Right atrium auricular region (tissue), 2 donors: ENCODE measurements around the gene SNORC. TPM values are rescaled to one million over a fixed set of nuclear protein-coding genes. Genes with fewer than 3 reads are reported as not detected.

Experiments
- DNase-seq: peaks from one replicate; pipeline ENCODE4 v3.0.0-alpha.2; 2019; ENCODE audit warnings: low spot score
- H3K27ac ChIP-seq, 2 donors: fragments of 200-600 bp; sonication (generic); 1 replicate in 1 of 2; 2 replicates in 1 of 2; pipeline ENCODE4 v1.5.1; 2016 to 2019
- H3K27me3 ChIP-seq, 2 donors: fragments of 200-600 bp; sonication (generic); one replicate each; pipeline versions ENCODE4 v1.5.1 to v1.6.0; 2017 to 2019
- H3K36me3 ChIP-seq: fragments of 200-600 bp; sonication (generic); one replicate; pipeline ENCODE4 v1.5.1; 2016
- H3K4me1 ChIP-seq, 2 donors: fragments of 200-600 bp; sonication (generic); one replicate each; pipeline versions ENCODE4 v1.5.1 to v1.6.0; 2017 to 2019
- H3K4me3 ChIP-seq, 2 donors: fragments of 200-600 bp; sonication (generic); 1 replicate in 1 of 2; 2 replicates in 1 of 2; pipeline ENCODE4 v1.5.1; 2017 to 2019; ENCODE audit warnings: mild to moderate bottlenecking in 1 of 2, moderate library complexity in 1 of 2
- H3K9me3 ChIP-seq, 2 donors: fragments of 200-600 bp; sonication (generic); one replicate each; pipeline ENCODE4 v1.5.1; 2019
- total RNA-seq, 2 donors: library from RNA; depleted of rRNA; stranded (reverse); fragments of >200 nt; gene quantifications; one replicate each; pipeline ENCODE4 v1.1.0, GENCODE V29; 2016
- TF ChIP-seq, protein P1 (sequence below), 2 donors: fragments of 200-600 bp; sonication (generic); IDR thresholded peaks; one replicate each; pipeline ENCODE4 v1.5.1; 2019; ENCODE audit warnings: antibody characterized with exemption in 2 of 2

The SNORC gene
- total RNA-seq, 2 donors from 2014 or later: 0.12 to 0.30 TPM

DNA sequence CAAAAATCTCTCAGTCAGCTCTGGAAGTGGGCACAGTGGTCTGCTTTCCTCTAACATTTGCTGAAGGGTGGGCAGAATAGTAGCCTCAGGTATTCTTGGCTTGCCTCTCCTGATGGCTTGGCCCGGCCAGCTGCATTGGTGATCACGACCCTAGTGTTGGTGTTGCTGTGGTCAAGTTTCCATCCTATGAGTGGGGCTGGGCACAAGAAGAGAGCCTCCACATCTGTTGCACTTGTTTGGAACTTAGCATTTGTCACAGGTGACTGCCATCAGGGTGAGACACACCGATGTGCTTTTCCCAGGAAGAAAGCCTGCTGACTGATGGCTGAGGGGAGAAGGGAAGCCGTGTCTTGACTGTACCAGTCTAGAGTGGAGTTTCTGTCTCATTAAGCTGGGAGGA lies 33.1 kb upstream of the SNORC start:
- no peak overlapping the region for H3K4me3 ChIP-seq
- DNase-seq: no peak
- H3K36me3 ChIP-seq: peaks cover 59% of the 10 kb centered on the region
- peaks cover 0 to 30% of the 10 kb centered on the region in 2 donors for H3K4me1 ChIP-seq
- no peak overlapping the region for H3K27ac ChIP-seq
- H3K9me3 ChIP-seq: no peaks in the 10 kb centered on the region
- TF ChIP-seq, protein P1, sequence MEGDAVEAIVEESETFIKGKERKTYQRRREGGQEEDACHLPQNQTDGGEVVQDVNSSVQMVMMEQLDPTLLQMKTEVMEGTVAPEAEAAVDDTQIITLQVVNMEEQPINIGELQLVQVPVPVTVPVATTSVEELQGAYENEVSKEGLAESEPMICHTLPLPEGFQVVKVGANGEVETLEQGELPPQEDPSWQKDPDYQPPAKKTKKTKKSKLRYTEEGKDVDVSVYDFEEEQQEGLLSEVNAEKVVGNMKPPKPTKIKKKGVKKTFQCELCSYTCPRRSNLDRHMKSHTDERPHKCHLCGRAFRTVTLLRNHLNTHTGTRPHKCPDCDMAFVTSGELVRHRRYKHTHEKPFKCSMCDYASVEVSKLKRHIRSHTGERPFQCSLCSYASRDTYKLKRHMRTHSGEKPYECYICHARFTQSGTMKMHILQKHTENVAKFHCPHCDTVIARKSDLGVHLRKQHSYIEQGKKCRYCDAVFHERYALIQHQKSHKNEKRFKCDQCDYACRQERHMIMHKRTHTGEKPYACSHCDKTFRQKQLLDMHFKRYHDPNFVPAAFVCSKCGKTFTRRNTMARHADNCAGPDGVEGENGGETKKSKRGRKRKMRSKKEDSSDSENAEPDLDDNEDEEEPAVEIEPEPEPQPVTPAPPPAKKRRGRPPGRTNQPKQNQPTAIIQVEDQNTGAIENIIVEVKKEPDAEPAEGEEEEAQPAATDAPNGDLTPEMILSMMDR (IDR thresholded peaks at IDR 0.05): no peak
- no peaks in the 10 kb centered on the region for H3K27me3 ChIP-seq

DNA sequence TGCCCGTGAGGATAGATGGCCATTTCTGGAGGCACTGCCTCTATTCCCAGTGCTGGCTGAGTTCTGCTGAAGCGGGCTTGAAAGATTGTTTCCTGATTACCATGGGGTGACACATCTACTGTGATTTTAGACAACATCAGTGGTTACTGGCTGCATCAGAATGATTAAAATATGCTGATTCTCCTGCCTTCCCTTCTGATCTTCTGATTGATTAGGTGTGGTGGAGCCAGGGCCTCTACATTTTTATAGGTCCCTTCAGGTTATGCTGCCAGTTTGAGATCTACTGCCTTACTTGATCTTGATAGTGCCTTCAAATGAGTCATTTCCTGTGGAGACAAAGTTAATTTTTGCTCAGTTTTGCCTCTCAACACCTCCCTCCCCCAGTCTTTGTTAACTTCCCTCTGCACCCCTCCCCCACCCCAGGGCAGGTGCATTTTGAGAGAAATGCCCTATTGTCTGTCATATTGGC lies 31.6 kb upstream of the SNORC start:
- peaks cover 0 to 30% of the 10 kb centered on the region in 2 donors for H3K4me1 ChIP-seq
- no peak overlapping the region for H3K4me3 ChIP-seq
- TF ChIP-seq, protein P1 (IDR thresholded peaks at IDR 0.05): no peak
- no peaks in the 10 kb centered on the region for H3K27me3 ChIP-seq
- peaks cover 53% of the 10 kb centered on the region for H3K36me3 ChIP-seq
- H3K9me3 ChIP-seq: no peaks in the 10 kb centered on the region
- no peak for DNase-seq
- no peak overlapping the region for H3K27ac ChIP-seq

DNA sequence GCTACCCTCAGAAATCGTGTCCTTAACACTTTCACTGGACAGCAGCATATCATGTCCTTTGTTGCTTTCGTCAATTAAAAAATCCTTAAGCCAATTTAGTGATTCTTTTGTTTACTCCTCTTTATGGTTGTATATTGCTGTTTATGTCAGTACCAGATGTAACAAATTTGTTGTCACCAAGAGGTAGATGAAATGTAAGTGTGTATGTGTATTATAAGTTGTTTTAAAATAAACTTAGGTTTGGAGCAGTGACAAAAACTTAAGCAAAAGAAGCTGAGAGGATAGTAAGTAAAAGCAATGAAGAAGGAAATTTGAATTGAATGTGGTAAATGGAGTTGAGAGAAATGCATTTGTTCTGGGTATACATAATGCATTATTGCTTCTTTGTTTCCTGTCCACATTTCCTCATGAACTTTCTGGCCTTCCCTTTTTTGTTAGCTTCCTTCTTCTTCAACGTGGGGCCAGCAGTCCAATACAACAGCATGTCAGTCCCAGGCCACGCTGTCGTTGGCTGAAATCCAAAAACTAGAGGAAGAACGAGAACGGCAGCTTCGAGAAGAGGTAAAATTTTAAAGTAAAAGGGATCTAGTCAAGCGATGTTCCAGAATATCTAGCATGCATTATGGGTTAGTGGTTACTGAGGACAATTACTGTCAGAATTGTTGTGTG lies 30.5 kb upstream of the SNORC start:
- Histone ChIP-seq H3K27me3 (no peaks in the 10 kb centered on the region), H3K4me3 (no peak overlapping the region), H3K36me3 (peaks cover 58% of the 10 kb centered on the region), H3K27ac (no peak overlapping the region), H3K9me3 (no peaks in the 10 kb centered on the region), H3K4me1 (peaks cover 0 to 22% of the 10 kb centered on the region in 2 donors)
- DNase-seq: no peak
- TF ChIP-seq, protein P1 (IDR thresholded peaks at IDR 0.05): no peak

DNA sequence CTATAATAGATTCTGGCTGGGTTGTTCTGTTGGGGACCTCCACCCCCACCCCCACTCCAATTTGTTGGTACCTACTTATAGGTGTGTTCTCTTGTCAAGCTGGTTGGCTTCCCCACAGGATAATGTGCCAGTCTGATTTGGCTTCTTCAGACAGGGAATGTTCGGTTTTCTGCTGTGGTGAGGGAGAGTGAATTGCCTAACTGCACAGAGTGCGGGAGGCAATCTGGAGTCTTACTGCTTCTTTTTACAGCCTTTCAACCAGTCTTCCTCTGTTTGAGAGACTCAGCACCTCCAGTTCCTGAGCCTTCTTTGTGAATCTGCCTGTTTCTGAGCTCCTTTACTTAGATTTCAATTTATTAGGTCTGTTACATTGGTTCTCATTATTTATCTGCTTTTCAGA lies 27.4 kb upstream of the SNORC start:
- DNase-seq: no peak
- no peaks in the 10 kb centered on the region for H3K9me3 ChIP-seq
- H3K27me3 ChIP-seq: no peaks in the 10 kb centered on the region
- TF ChIP-seq, protein P1 (IDR thresholded peaks at IDR 0.05): no peak
- peaks cover 66% of the 10 kb centered on the region for H3K36me3 ChIP-seq
- H3K4me3 ChIP-seq: no peak overlapping the region
- no peak overlapping the region for H3K27ac ChIP-seq
- H3K4me1 ChIP-seq: peaks cover 0 to 17% of the 10 kb centered on the region in 2 donors

DNA sequence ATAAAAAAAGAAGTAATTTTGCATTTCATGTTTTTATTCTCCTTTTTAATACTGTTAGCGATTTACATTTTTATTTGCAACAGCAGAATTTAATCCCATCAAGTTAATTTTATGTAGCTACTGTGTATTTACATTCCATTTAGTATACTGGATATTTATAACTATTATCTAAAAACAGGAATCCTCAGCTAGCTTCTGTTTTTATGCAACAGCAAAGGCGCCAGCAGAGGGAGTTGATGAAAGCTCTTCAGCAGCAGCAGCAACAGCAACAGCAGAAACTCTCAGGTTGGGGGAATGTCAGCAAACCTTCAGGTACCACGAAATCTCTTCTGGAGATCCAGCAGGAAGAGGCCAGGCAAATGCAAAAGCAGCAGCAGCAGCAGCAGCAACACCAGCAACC lies 26.2 kb upstream of the SNORC start:
- Histone ChIP-seq H3K9me3 (no peaks in the 10 kb centered on the region), H3K4me1 (peaks cover 0 to 6% of the 10 kb centered on the region in 2 donors), H3K36me3 (peaks cover 77% of the 10 kb centered on the region), H3K4me3 (no peak overlapping the region), H3K27ac (no peak overlapping the region), H3K27me3 (no peaks in the 10 kb centered on the region)
- DNase-seq: no peak
- TF ChIP-seq, protein P1 (IDR thresholded peaks at IDR 0.05): peak in 1 of 2 donors; percentile 53

DNA sequence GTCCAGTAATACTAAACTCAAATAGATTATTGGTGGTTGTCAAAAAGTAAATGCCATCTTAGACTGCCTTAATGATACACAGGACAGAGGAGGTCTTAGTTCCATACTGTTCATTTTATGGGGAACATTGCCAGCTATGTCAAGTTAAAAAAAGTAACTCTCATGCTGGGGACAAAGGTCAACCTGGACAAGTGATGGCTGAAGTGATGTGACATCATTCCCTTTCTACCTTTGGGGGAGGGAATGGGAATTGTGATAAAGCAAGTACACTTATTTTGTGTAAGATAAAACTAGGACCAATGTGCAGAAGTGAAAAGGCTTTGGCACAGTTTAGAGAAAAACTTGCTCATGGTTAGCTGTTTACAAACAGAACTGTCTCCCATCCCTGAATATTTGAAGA lies 24.0 kb upstream of the SNORC start:
- Histone ChIP-seq H3K36me3 (peaks cover 89% of the 10 kb centered on the region), H3K9me3 (no peaks in the 10 kb centered on the region), H3K4me3 (no peak overlapping the region), H3K27me3 (no peaks in the 10 kb centered on the region), H3K27ac (no peak overlapping the region), H3K4me1 (no peaks in the 10 kb centered on the region)
- no peak for DNase-seq
- TF ChIP-seq, protein P1 (IDR thresholded peaks at IDR 0.05): no peak
